K562 (cell line): ENCODE measurements around the gene SLC25A45. TPM values are rescaled to one million over a fixed set of nuclear protein-coding genes. Genes with fewer than 3 reads are reported as not detected.

ENCODE experiments used
- BRCA1 ChIP-seq, 2 experiments: fragments of 450-650 bp in 1 of 2; sonication (generic) in 1 of 2; formaldehyde crosslinking in 1 of 2; IDR thresholded peaks; 2 replicates each; pipeline versions ENCODE4 v1.5.0 to v1.6.1; 2017 to 2020; ENCODE audit warnings: mild to moderate bottlenecking in 1 of 2, missing genetic modification reagents in 1 of 2
- CXXC5 ChIP-seq: fragments of 250-450 bp; sonication (Bioruptor Pico); IDR thresholded peaks from 2 replicates; pipeline ENCODE4 v1.8.0; 2022; ENCODE audit warnings: inconsistent platforms, mild to moderate bottlenecking, moderate library complexity
- FOXJ2 ChIP-seq: fragments of 200-800 bp; sonication (Bioruptor generic); IDR thresholded peaks from 2 replicates; pipeline ENCODE4 v1.6.1; 2016; ENCODE audit warnings: missing genetic modification characterization, missing compliant biosample characterization
- GABPB2 ChIP-seq: fragments of 250-450 bp; sonication (Bioruptor Pico); conservative IDR thresholded peaks from 2 replicates; pipeline ENCODE4 v1.5.1; 2021; ENCODE audit warnings: mild to moderate bottlenecking
- GTF2A2 ChIP-seq: IDR thresholded peaks from 2 replicates; pipeline ENCODE4 v1.6.1; 2016; ENCODE audit warnings: mild to moderate bottlenecking, missing genetic modification characterization, missing compliant biosample characterization
- NFIX ChIP-seq: fragments of 250-450 bp; sonication (Bioruptor Pico); IDR thresholded peaks from 2 replicates; pipeline ENCODE4 v1.4.0; 2020; ENCODE audit warnings: low read depth, mild to moderate bottlenecking, moderate library complexity
- NFYB ChIP-seq: IDR thresholded peaks from 2 replicates; pipeline ENCODE4 v1.6.1; 2011; ENCODE audit warnings: mild to moderate bottlenecking, moderate library complexity; ENCODE audit not compliant: insufficient read length; ENCODE audit errors: extremely low read depth
- SMAD2 ChIP-seq: fragments of 150-350 bp; IDR thresholded peaks from 2 replicates; pipeline ENCODE4 v1.6.1; 2014; ENCODE audit warnings: low read depth, mild to moderate bottlenecking, low read length
- TCF7 ChIP-seq: sonication (generic); IDR thresholded peaks from 2 replicates; pipeline ENCODE4 v1.6.1; 2016; ENCODE audit warnings: antibody characterized with exemption, borderline replicate concordance
- ZNF174 ChIP-seq: fragments of 250-450 bp; sonication (Bioruptor Pico); IDR thresholded peaks from 2 replicates; pipeline ENCODE4 v1.4.0; 2020; ENCODE audit warnings: mild to moderate bottlenecking
- ZNF644 ChIP-seq: fragments of 200-800 bp; sonication (Bioruptor generic); IDR thresholded peaks from 2 replicates; pipeline ENCODE4 v1.6.1; 2016; ENCODE audit warnings: low read depth, missing genetic modification characterization, missing compliant biosample characterization
- polyA plus RNA-seq, 8 experiments: library from polyadenylated mRNA; depleted of rRNA in 4 of 8; stranded (reverse) in 5 of 8; unstranded in 3 of 8; fragments of >200 nt; fragmentation: Nextera tagmentation in 2 of 8; fragmentation: Illumina TruSeq in 1 of 8; extraction: Ambion mirVana in 2 of 8; extraction: Trizol in 1 of 8; gene quantifications; 2 replicates each; pipeline versions ENCODE4 v1.2.1 to v1.2.3, GENCODE V29; 2011 to 2014; ENCODE audit warnings: inconsistent platforms in 1 of 8, missing spikeins in 1 of 8
- total RNA-seq, 7 experiments: library from RNA; depleted of rRNA in 6 of 7; stranded (reverse); fragments of >200 nt in 6 of 7; fragmentation: Illumina TruSeq in 2 of 7; extraction: Trizol in 2 of 7; gene quantifications; 2 replicates each; pipeline versions ENCODE4 v1.2.1 to v1.2.3, GENCODE V29; 2011 to 2021; ENCODE audit warnings: low replicate concordance in 1 of 7
- TF ChIP-seq, protein P1 (sequence below): fragments of 450-650 bp; IDR thresholded peaks from 2 replicates; pipeline ENCODE4 v1.7.1; 2018; ENCODE audit warnings: mild to moderate bottlenecking, low read depth; ENCODE audit not compliant: partially characterized antibody
- TF ChIP-seq, protein P2 (sequence below): sonication (generic); formaldehyde crosslinking; IDR thresholded peaks from 2 replicates; pipeline ENCODE4 v1.8.0; 2022; ENCODE audit warnings: missing genetic modification reagents, mild to moderate bottlenecking, borderline replicate concordance
- TF ChIP-seq, protein P3 (sequence below): fragments of 250-450 bp; sonication (Bioruptor Pico); IDR thresholded peaks from 2 replicates; pipeline ENCODE4 v1.8.0; 2022; ENCODE audit warnings: moderate library complexity, mild to moderate bottlenecking, inconsistent platforms

Gene SLC25A45
- total and polyA plus RNA-seq, 9 of the 15 experiments (the other 6 are each of a cell fraction or from before 2014, with no cell fraction given) = 0.15 to 2.3 (median 0.68) TPM

DNA sequence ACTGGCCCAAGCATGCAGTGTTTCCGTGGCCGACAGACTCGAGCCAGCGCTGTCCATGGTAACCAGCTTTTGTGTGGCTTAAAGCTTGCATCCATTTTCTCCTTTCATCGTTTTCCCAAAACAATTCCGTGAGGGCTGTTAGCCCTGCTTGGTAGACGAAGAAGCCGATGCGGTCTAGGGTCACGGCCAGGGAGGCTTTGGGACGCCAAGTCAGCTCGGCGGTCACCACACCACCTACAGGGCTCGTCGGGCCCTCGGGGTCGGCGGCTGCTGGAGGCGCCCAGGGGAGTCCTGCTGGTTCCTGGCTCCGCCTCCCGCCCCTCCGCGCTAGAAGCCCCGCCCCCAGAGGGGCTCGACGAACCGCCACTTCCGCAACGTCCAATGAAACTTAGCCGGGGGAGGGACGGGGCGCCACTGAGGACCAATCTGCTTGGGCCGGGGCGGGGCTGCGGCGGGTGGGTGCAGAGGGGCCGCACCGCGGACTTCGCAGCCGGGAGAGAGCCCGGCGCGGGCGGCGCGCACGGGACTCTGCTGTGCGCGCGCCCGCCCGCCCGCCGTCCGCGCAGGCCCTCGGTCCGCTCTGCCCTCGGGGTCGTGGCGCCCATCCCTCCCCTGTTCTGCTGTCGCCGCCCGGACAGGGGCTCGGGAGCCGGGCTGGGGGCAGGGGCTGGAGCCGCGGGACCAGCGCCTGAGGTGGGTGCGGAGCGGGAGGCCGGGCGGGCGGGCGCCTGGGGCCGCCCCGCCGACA lies 28.0 kb downstream of the SLC25A45 start, which contains the start of gene TIGD3 (continued):
- TF ChIP-seq GTF2A2 = no peak
- TF ChIP-seq, protein P1, sequence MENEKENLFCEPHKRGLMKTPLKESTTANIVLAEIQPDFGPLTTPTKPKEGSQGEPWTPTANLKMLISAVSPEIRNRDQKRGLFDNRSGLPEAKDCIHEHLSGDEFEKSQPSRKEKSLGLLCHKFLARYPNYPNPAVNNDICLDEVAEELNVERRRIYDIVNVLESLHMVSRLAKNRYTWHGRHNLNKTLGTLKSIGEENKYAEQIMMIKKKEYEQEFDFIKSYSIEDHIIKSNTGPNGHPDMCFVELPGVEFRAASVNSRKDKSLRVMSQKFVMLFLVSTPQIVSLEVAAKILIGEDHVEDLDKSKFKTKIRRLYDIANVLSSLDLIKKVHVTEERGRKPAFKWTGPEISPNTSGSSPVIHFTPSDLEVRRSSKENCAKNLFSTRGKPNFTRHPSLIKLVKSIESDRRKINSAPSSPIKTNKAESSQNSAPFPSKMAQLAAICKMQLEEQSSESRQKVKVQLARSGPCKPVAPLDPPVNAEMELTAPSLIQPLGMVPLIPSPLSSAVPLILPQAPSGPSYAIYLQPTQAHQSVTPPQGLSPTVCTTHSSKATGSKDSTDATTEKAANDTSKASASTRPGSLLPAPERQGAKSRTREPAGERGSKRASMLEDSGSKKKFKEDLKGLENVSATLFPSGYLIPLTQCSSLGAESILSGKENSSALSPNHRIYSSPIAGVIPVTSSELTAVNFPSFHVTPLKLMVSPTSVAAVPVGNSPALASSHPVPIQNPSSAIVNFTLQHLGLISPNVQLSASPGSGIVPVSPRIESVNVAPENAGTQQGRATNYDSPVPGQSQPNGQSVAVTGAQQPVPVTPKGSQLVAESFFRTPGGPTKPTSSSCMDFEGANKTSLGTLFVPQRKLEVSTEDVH = no peak
- TF ChIP-seq NFIX (CRISPR knock-in tag) = no peak
- TF ChIP-seq, protein P2, sequence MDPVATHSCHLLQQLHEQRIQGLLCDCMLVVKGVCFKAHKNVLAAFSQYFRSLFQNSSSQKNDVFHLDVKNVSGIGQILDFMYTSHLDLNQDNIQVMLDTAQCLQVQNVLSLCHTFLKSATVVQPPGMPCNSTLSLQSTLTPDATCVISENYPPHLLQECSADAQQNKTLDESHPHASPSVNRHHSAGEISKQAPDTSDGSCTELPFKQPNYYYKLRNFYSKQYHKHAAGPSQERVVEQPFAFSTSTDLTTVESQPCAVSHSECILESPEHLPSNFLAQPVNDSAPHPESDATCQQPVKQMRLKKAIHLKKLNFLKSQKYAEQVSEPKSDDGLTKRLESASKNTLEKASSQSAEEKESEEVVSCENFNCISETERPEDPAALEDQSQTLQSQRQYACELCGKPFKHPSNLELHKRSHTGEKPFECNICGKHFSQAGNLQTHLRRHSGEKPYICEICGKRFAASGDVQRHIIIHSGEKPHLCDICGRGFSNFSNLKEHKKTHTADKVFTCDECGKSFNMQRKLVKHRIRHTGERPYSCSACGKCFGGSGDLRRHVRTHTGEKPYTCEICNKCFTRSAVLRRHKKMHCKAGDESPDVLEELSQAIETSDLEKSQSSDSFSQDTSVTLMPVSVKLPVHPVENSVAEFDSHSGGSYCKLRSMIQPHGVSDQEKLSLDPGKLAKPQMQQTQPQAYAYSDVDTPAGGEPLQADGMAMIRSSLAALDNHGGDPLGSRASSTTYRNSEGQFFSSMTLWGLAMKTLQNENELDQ = no peak
- TF ChIP-seq ZNF174 (CRISPR knock-in tag) = no peak
- TF ChIP-seq FOXJ2 (tag) = no peak
- peak; percentile 84 for TF ChIP-seq NFYB
- TF ChIP-seq TCF7 = no peak
- TF ChIP-seq SMAD2 = no peak
- no peak for TF ChIP-seq BRCA1 (IDR thresholded peaks at IDR 0.05)
- no peak for TF ChIP-seq BRCA1 (CRISPR knock-in tag; IDR thresholded peaks at IDR 0.05)
- peak; percentile 74 for TF ChIP-seq CXXC5
- TF ChIP-seq GABPB2 (CRISPR knock-in tag) = no peak
- no peak for TF ChIP-seq ZNF644 (tag)
- TF ChIP-seq, protein P3, sequence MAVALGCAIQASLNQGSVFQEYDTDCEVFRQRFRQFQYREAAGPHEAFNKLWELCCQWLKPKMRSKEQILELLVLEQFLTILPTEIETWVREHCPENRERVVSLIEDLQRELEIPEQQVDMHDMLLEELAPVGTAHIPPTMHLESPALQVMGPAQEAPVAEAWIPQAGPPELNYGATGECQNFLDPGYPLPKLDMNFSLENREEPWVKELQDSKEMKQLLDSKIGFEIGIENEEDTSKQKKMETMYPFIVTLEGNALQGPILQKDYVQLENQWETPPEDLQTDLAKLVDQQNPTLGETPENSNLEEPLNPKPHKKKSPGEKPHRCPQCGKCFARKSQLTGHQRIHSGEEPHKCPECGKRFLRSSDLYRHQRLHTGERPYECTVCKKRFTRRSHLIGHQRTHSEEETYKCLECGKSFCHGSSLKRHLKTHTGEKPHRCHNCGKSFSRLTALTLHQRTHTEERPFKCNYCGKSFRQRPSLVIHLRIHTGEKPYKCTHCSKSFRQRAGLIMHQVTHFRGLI (CRISPR knock-in tag) = no peak
